GM18858 (cell line): ENCODE measurements around the gene ST8SIA5.

ENCODE experiments used
- ATAC-seq: cut with Tn5 transposase; IDR thresholded peaks from one replicate; pipeline ENCODE4 v1.9.1; 2021; ENCODE audit not compliant: unreplicated experiment

Gene ST8SIA5

DNA sequence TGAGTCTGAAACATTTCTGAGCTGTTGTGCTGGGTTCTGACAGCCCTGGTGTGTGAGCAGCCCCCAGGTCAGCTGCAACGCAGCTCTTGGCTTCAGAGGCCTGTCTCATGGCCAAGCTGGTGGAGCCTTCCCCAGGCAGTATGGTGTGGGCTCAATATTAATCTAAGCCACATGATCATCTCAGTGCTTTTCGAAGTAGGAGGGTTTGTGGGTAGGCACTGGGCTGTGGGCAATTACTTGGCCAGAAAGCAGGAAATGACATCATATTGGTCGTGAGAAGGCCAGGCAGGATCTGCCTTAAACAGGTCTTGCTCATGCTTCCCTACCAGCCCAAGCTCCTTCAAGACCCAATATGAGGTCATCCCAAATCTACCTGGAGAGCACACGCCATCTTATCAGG is 126.7 kb downstream of the ST8SIA5 start:
- ATAC-seq: no peak

GRCh38 chr18:46629361-46629760 is 127.5 kb downstream of the ST8SIA5 start:
- ATAC-seq: no peak

- ATAC-seq: no peak
These were observed 128.6 kb downstream of the ST8SIA5 start for GRCh38 chr18:46628206-46628605.

DNA sequence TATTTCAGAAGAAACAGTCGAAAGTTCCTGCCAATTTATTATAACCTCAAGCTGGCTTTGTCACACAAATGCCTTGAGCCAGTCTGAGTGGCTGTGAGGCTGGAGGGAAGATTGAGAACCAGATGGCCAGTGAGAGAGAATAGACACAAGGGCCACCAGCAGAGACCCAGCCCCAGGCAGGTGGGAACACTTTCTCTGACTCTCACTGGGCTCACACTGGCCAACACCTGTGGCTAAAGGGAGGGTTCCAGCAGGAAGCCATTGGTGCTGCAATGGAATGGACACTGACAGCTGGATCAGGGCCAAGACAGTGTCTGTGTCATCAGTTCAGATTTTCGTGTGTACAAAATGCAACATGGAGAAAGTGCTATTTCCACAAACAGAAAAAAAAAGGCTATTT is 129.7 kb downstream of the ST8SIA5 start:
- ATAC-seq: no peak

DNA sequence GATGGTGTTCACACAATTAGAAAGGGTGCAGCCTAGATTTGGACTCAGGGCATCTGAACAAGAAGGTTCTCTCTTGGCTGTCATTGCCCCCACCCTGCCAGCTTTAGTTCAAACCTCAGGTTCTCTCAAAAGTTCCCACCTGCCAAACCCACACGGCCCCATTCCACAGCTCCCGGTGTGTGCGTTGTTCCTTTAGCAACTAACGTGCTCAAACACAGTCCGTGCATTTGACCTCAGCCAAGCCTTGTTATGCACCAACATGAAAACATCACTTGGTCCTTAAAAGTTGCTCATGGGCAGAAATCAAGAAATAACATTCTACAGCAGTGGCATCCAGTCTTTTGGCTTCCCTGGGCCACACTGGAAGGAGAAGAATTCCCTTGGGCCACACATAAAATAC is 131.8 kb downstream of the ST8SIA5 start:
- no peak for ATAC-seq

GRCh38 chr18:46624127-46624526 is 132.7 kb downstream of the ST8SIA5 start:
- no peak for ATAC-seq

- no peak for ATAC-seq
These were observed 133.3 kb downstream of the ST8SIA5 start for GRCh38 chr18:46623541-46623940.

DNA sequence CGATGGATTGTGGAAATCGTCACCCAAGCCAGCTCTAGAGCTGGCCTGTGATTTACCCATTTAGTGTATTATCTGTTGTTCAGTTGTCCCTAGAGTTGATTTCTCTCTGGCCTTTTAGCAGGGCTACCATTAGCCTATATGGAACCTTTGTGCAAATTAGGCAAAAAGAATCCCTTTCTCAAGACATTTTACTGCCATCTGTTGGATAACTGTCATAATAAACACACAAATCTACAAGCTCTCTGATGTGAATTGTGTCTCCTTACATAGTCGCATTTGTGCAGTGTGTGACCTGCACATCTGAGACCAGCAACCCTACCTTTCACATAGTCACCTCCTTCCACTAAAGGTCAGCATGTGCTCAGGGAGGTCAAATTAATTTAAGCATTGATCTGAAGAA is 133.9 kb downstream of the ST8SIA5 start:
- no peak for ATAC-seq

DNA sequence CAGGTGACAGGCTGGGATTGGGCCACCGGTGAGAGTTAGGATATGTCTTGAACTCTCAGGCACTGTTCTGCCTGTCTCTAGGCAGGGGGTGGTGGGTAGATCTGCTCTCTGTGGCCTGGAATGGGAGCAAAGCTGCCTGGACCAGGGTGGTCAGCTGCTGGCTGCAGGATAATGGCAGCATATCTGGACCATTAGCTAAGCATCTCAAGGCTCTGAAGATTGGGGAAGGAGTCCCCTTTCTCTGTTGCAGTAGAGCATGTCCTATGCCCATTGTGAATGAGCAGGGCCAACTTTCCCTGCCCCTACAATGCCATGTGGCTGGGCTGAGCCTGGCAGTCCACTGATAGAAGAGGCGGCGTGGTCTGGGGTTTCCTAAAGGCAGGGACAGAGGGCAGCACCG is 134.4 kb downstream of the ST8SIA5 start:
- no peak for ATAC-seq

GRCh38 chr18:46621871-46622270 is 135.0 kb downstream of the ST8SIA5 start:
- no peak for ATAC-seq

- ATAC-seq: no peak
These were observed 135.6 kb downstream of the ST8SIA5 start for GRCh38 chr18:46621111-46621766.

GRCh38 chr18:46619559-46619958 is 137.3 kb downstream of the ST8SIA5 start:
- no peak for ATAC-seq
